GM21529 (cell line): ENCODE data around the gene NUDT3.
"Not testable (repeated sequence)": the region's sequence is repeated elsewhere in the genome, so short reads cannot be mapped to it uniquely, and the experiment has no call there.

Experiments used
- ATAC-seq: cut with Tn5 transposase; IDR thresholded peaks from one replicate; pipeline ENCODE4 v1.9.1; 2021; ENCODE audit not compliant: unreplicated experiment

Gene NUDT3

DNA sequence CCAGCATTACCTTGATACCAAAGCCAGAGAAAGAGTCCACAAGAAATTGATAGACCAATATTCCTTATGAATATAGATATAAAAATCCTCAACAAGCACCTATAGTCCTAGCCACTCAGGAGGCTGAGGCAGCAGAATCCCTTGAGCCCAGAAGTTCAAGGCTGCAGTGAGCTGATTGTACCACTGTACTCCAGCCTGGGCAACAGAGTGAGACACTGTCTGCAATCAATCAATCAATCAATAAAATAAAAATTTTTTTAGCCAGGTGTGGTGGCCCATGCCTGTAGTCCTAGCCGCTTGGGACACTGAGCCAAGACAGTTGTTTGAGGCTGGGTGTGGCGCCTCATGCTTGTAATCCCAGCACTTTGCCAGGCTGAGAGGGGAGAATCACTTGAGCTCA is 124.7 kb downstream of the NUDT3 start:
- no peak for ATAC-seq

DNA sequence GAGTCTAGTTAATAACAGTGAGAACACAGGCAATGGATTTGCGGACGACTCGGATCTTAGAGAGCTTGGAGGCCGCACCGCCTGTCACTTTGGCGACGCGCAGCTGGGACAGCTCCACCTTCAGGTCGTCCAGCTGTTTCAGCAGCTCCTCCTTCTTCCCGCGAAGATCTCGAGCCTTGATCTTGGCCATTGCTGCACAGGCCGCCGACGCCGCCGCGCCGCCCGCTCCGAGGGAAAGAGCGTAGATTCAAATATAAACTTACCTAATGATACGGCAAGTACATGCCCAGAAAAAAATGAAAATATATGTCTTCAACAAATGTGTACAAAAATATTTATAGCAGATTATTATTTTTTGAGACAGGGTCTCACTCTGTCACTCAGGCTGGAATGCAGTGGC is 129.0 kb downstream of the NUDT3 start:
- not testable (repeated sequence) for ATAC-seq

DNA sequence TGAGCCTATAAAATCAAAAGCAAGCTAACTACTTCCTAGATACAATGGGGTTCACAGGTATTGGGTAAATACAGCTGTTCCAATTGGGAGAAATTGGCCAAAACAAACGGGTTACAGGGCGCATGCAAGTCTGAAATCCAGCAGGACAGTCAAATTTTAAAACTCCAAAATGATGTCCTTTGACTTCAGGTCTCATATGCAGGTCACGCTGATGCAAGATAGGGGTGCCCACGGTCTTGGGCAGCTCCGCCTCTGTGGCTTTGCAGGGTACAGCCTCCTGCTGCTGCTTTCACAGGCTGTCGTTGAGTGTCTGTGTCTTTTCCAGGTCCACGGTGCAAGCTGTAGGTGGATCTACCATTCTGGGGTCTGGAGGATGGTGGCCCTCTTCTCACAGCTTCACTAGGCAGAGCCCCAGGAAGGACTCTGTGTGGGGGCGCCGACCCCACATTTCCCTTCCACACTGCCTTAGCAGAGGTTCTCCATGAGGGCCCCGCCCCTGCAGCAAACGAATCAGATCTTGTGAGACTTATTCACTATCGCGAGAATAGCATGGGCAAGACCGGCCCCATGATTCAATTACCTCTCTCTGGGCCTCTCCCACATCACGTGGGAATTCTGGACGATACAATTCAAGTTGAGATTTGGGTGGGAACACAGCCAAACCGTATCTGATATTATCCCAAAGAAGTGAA is 131.7 kb downstream of the NUDT3 start:
- no peak for ATAC-seq

DNA sequence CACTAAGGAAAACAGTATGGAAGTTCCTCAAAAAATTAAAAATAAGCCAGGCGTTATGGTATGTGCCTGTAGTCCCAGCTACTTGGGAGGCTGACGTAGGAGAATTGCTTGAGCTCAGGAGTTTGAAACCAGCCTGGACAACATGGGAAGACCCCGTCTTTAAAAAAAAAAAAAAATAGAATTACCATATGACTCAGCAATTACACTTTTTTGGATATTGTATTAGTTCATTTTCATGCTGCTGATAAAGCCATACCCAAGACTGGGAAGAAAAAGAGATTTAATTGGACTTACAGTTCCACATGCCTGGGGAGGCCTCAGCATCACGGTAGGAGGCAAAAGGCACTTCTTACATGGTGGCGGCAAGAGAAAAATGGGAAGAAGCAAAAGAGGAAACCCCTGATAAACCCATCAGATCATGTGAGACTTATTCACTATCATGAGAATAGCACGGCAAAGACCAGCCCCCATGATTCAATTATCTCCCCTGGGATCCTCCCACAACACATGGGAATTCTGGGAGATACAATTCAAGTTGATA is 132.9 kb downstream of the NUDT3 start:
- ATAC-seq = no peak

DNA sequence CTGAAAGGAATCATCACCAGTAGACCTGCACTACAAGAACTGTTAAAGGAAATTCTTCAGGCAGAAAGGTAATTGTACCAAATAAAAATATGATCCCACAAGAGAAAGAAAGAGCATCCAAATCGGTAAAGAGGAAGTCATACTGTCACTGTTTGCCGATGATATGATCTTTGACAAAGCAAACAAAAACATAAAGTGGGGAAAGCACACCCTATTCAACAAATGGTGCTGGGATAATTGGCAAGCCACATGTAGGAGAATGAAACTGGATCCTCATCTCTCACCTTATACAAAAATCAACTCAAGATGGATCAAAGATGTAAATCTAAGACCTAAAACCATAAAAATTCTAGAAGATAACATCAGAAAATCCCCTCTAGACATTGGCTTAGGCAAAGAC is 140.1 kb downstream of the NUDT3 start:
- ATAC-seq = not testable (repeated sequence)

DNA sequence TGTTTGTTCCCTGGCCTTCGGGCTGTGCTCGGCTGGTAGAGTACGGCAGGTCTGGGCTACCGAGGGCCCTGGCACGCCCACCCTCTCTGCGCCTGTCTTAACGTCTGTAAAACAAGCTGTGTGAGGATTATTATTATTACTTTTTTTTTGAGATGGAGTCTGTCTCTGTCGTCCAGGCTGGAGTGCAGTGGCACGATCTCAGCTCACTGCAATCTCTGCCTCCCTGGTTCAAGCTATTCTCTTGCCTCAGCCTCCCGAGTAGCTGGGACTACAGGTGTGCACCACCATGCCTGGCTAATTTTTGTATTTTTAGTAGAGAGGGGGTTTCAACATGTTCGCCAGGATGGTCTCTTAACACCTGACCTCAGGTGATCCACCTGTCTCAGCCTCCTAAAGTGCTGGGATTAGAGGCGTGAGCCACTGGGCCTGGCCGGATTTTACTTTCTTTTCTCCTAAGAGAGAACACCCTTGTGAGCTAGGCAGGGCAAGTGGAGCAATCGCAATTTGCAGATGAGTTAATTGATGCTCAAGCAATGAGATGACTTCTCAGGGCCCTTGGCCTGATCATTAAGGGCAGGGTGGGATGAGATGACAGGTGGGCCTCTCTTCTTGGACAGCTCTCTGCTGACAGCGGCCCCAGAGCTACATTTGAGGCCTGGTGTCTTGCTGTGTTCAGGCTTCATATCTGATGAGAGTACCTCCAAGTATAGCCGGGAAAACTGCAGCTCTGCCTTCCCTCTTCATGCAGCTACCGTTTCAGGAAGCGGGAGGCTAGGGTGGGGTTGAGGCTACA is 142.8 kb downstream of the NUDT3 start:
- ATAC-seq = peak; percentile 28

DNA sequence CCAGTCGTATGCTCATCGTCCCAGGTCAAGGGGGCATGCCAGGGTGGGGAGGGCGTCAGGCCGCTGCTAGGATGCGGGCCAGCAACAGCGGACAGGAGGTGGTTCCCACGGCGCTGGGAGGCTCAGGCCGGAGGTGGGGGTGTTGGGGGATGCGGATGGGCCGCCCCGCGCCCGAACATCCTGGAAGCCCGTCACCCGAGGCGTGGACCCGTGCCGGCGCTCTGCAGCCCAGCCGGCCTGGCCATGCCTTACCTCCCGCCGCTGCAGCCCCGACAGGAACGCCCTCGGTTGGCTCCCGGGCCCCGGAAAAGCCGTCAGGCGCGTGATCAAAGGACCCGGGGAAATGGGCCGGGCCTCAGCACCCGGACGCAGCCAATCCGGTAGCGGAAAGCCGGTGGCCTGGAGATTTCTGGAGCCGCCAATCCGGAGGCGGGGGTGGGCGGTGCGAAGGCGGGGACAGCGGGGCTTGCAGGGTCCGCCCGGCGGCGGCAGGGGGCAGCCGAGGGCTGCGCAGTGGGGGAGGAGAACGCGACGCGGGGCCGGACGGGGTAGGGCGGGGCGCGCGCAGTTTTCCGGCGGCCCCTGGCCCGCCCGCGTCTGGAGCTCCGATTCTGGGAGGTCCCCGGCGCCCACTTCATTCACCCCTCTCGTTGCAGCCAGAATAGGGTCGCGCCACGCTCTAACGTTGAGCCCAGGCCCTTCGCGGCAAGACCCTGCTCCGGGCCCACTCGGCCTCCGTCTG is 143.6 kb downstream of the NUDT3 start, which contains the start of gene SMIM29:
Gene SMIM29, minus strand, starts transcription at position 280 of the 742 bp plus-strand sequence. CDS start 1,215 bp downstream, outside the sequence.
- peak; percentile 84 for ATAC-seq

DNA sequence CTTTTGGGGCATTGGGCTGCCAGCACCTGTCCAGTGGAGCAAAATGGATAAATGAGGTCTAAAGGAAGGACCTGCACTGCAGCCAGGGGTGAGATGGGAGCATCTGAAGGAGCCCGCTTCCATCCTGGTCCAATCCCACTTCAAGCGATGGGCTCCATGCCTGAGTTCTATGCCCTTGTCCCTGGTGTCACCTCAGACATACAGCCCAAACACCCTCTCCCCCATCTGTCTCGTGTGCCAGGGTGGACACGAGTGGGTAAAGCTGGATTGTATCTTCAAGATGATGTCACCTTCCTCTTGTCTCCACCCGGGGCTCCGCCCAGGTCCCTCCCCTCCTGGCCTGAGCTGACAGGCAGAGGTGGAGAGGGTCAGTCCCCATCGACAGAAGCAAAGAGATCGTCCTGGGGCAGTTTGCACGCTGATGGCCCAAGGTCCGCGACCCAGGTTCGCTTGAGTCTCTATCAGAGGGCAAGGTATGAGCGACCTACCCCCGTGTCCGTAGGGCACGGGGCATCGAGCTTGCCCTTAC is 144.2 kb downstream of the NUDT3 start:
- peak; percentile 21 for ATAC-seq

DNA sequence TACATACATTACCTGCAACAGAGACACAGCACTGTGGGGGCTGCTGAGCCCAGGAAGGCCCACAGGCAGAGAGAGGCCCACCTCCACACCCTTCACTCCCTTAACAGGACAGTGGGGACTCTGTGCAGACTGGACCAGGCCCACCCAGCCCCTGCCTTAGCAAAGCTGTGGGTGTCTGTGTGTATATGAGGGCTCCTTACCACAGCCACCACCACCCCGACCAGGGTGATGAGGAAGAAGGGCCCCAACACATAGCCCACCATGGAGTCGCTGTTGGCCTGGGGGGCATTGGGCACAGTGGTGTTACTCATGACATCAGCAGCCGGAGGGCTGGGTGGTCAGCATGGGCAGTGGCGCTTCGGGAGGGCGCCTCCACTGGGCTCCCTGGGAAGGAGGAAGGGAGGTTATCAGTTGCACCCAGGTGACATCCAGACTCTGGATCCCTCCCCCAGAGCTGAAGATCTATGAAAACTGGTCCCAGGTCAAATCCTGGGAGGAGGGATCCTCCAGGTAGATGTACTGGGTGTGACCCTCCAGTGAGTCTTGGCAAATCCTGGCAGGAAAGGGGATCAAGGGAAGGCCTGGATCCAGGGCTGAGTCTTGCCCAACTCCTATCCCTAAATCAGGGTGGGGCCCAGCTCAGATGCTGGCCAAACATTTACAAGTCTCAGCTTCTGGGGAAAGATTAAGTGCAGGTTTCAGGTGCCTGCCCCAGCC is 144.8 kb downstream of the NUDT3 start:
- no peak for ATAC-seq

DNA sequence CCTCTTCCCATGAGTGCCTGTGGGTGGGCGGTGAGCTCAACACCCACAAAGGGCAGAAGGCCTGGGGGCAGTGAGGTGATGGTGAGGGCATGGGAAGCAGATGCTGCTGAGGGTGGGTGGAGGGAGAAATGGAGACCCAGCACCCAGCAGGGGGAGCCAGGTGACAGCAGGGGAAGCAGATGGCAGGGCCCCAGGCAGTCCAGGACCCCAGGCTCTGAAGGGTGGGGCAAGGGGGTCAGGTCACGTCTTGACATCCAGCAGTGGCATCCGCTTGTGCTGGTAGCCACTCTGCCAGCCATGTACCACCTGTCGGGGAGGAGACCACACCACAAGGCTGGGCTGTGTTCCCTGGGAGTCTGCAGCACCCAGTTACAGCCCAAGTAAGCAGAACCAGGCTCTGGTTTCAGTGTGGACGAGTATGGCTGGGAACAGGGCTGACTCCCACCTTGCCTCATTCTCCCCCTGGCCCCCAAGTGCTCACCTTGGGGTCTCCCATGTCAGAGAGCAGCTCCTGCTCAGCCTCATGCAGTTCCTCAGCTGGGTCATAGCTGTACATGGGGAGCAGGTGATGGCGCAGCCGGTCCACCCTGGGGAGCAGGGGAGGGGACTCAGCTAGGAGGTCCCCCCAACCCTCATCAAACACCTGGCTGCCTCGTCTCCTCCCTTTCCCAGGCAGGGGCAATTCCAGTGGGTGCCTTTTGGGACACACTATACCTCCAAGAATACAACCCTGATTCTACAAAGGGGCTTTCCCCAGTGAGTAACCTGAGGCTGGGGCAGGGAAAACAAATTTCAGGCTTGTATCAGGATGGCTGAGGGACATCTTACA is 145.7 kb downstream of the NUDT3 start:
- no peak for ATAC-seq

DNA sequence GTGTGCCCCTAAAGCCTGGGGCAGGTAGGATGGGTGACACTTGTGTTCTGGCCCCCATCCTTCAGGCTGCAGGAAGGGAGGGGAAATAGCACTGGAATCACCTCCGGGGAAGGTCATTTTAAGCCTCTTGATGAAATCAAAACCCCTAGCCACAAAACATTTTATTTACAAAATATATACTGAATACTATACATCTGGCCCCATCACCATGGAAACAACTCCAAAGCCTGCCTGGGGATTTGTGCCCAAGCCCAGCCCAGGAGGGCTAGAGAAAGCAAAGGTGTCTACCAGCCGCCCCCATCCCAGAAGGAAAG is 146.3 kb downstream of the NUDT3 start:
- ATAC-seq = no peak

DNA sequence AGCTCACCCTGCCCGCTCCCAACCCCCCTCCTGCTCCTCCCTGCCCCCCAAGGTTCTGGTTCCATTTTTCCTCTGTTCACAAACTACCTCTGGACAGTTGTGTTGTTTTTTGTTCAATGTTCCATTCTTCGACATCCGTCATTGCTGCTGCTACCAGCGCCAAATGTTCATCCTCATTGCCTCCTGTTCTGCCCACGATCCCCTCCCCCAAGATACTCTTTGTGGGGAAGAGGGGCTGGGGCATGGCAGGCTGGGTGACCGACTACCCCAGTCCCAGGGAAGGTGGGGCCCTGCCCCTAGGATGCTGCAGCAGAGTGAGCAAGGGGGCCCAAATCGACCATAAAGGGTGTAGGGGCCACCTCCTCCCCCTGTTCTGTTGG is 146.7 kb downstream of the NUDT3 start:
- ATAC-seq = not testable (repeated sequence)

DNA sequence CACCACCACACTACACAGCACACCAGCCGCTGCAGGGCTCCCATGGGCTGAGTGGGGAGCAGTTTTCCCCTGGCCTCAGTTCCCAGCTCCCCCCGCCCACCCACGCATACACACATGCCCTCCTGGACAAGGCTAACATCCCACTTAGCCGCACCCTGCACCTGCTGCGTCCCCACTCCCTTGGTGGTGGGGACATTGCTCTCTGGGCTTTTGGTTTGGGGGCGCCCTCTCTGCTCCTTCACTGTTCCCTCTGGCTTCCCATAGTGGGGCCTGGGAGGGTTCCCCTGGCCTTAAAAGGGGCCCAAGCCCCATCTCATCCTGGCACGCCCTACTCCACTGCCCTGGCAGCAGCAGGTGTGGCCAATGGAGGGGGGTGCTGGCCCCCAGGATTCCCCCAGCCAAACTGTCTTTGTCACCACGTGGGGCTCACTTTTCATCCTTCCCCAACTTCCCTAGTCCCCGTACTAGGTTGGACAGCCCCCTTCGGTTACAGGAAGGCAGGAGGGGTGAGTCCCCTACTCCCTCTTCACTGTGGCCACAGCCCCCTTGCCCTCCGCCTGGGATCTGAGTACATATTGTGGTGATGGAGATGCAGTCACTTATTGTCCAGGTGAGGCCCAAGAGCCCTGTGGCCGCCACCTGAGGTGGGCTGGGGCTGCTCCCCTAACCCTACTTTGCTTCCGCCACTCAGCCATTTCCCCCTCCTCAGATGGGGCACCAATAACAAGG is 147.3 kb downstream of the NUDT3 start:
- not testable (repeated sequence) for ATAC-seq

DNA sequence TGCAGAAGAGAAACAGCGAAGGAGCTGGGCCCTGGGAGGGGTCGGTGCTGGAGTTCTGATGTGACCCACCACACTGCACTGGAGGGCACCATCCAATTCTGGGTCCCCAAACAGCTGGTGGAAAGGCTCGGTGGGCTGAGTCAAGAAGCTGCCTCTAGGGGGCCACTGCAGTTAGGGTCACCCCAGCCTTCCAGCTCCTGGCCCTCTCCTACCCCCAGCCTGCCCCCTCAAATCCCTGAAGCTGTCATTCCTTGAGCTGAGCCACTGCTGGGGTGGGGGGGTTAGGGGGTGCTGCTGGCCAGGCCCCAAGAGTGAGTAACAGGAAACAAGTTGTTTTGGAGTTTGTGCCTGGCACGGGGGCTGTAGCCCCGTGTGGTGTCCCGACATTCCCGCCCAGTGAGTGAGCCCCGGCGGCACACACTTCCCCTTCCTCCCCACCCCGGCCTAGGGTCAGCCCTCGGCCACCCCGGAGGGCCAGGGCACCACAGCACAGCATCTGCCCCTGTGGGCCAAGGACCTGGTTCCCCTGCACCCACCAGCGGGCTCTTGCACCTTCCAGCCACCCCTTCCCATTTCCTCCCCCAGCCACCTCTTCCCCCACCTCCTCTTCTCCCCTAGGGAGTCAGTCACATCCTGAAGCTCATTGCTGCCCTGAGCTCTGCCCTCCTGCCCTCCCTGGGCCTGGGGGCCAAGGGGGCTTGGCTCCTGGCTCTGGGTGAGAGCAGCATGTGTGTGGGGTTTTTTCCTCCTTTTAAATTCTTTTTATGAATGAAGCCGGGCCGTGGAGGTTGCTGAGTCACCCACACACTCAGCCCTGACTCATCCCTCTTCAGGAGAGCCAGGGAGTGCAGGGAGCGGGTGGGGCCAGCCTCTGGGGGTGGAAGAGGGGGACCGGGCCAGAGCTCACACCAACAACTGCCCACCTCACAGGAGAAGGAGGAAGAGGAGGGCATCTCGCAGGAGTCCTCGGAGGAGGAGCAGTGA is 148.3 kb downstream of the NUDT3 start:
- no peak for ATAC-seq

DNA sequence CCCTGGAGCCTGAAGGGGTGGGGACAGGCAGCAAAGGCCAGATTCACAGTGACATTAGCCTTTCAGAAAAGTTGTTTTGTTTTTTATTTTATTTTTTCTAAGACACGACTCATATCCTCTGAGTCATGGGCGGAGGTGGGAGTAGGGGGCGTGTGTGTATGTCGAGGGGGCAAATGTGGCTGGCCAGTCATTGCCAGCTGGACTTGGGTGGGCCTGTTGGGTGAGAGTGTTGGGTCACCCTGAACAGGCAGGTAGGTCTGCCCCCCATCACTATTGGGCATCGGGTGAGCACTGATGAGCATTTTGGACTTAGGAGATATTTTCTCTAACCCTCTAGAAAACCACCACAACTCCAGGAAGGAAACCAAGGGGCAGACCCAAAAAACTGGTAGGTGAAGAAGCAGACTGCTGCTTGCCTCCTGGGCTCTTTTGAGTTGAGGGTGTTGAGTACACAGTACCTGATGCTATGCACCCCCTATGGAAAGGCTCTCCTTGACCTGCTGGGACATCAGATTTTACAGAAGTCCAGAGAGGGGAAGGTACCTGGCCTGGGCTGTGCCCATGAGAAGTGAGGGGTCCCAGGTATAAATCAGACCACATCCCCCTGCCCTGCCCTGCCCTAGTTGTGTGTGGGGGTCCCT is 149.2 kb downstream of the NUDT3 start:
- ATAC-seq = no peak

DNA sequence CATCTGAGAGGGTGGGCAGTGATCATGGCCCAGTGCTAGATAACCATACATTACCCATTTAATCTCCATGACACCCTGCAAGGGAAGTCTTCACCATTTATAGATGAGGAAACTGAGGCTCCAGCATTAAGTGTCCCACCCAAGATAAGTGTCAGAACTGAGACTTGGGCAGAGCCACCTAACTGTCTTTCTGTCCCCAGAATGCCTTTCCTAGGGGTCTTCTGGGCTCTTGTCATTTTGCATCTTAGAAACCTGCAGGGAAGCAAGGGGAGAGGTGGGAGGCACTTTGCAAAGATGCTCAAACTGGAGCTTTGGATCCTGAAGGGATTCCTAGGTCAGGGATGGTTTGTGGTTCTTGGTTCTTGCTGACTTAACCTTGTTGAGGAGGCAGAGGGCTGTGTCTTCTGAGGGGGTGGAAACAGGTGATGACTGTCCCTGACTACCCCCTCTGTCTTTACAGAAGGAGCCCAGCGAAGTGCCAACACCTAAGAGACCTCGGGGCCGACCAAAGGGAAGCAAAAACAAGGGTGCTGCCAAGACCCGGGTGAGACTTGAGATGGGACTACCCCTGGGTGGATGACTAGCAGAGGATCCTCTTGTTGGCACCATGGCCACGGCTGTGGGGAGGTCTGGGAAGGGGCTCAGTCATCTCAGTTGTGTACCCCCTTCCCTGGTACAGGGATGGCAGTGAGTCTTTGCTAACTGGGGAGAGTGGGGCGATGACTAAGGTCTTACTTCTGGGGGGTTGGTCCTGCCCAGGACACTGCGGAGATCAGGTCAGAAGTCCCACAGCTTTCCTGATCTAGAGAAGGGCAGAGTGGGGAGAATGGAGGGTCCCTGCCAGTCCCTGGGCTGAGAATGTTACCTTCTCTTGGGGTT is 150.0 kb downstream of the NUDT3 start:
- ATAC-seq = no peak
